WTC11 (cell line): ENCODE data around the gene PLA2G5. TPM values are rescaled to one million over a fixed set of nuclear protein-coding genes. Genes with fewer than 3 reads are reported as not detected.

Source experiments
- ATAC-seq: fragments of 200-7000 bp; cut with Tn5 transposase; 2 replicates; pipeline ENCODE4 v1.10.0; 2021; ENCODE audit warnings: mild to moderate bottlenecking, moderate library complexity
- CTCF ChIA-PET: fragments of 300-600 bp; sonication (Branson Sonifier 250); formaldehyde crosslinking; loops from one replicate; lab custom pipeline; 2021; ENCODE audit warnings: antibody characterized with exemption; lab: Charles Lee
- POLR2A ChIA-PET: fragments of 350-600 bp; sonication (Branson Sonifier 250); formaldehyde crosslinking; loops from one replicate; lab custom pipeline; 2021; ENCODE audit warnings: antibody characterized with exemption; lab: Charles Lee
- DNase-seq: peaks from one replicate; pipeline ENCODE4 v3.0.0; 2021; ENCODE audit warnings: low spot score
- H3K27ac Mint-ChIP-seq: 2 replicates; pipeline ENCODE4 v1.8.0; 2021; ENCODE audit warnings: mixed read lengths
- H3K27me3 Mint-ChIP-seq: 2 replicates; pipeline ENCODE4 v1.8.0; 2021; ENCODE audit warnings: low read depth, mild to moderate bottlenecking, moderate library complexity, mixed read lengths
- H3K36me3 Mint-ChIP-seq: 2 replicates; pipeline ENCODE4 v1.8.0; 2021; ENCODE audit warnings: mixed read lengths
- H3K4me1 Mint-ChIP-seq: 2 replicates; pipeline ENCODE4 v1.8.0; 2022; ENCODE audit warnings: mixed read lengths
- H3K4me3 Mint-ChIP-seq: 2 replicates; pipeline ENCODE4 v1.8.0; 2021; ENCODE audit warnings: mild to moderate bottlenecking, moderate library complexity, mixed read lengths
- H3K9me3 Mint-ChIP-seq: 2 replicates; pipeline ENCODE4 v1.8.0; 2021; ENCODE audit warnings: mixed read lengths
- CREB1 ChIP-seq: sonication (generic); formaldehyde crosslinking; IDR thresholded peaks from 2 replicates; pipeline ENCODE4 v1.8.0; 2023; ENCODE audit warnings: mild to moderate bottlenecking, missing genetic modification reagents
- FOXP1 ChIP-seq: sonication (generic); formaldehyde crosslinking; IDR thresholded peaks from 2 replicates; pipeline ENCODE4 v1.8.0; 2022; ENCODE audit warnings: missing genetic modification reagents, mild to moderate bottlenecking, moderate library complexity, borderline replicate concordance
- GABPB1 ChIP-seq: sonication (generic); formaldehyde crosslinking; IDR thresholded peaks from 2 replicates; pipeline ENCODE4 v1.8.1; 2023; ENCODE audit warnings: mild to moderate bottlenecking, missing genetic modification reagents
- GTF2I ChIP-seq: fragments of 250-450 bp; sonication (Bioruptor Pico); conservative IDR thresholded peaks from 2 replicates; pipeline ENCODE4 v1.4.0; 2021; ENCODE audit warnings: mild to moderate bottlenecking
- HMGA2 ChIP-seq: fragments of 250-450 bp; sonication (Bioruptor Pico); IDR thresholded peaks from 2 replicates; pipeline ENCODE4 v1.4.0; 2021; ENCODE audit warnings: mild to moderate bottlenecking, moderate library complexity
- JUN ChIP-seq: sonication (generic); formaldehyde crosslinking; IDR thresholded peaks from 2 replicates; pipeline ENCODE4 v1.8.0; 2023; ENCODE audit warnings: mild to moderate bottlenecking, missing genetic modification reagents
- RORB ChIP-seq: fragments of 250-450 bp; sonication (Bioruptor Pico); IDR thresholded peaks from 2 replicates; pipeline ENCODE4 v1.9.0; 2021; ENCODE audit warnings: mild to moderate bottlenecking
- TEAD1 ChIP-seq: sonication (generic); formaldehyde crosslinking; IDR thresholded peaks from 2 replicates; pipeline ENCODE4 v1.8.0; 2022; ENCODE audit warnings: mild to moderate bottlenecking, missing genetic modification reagents
- TEAD4 ChIP-seq: sonication (generic); formaldehyde crosslinking; IDR thresholded peaks from 2 replicates; pipeline ENCODE4 v1.8.0; 2022; ENCODE audit warnings: mild to moderate bottlenecking, missing genetic modification reagents
- ZNF232 ChIP-seq: sonication (generic); formaldehyde crosslinking; IDR thresholded peaks from 2 replicates; pipeline ENCODE4 v1.8.0; 2022; ENCODE audit warnings: mild to moderate bottlenecking, missing genetic modification reagents
- total RNA-seq: library from RNA; stranded (reverse); gene quantifications from 3 replicates; pipeline ENCODE4 v1.2.3, GENCODE V29; 2021
- TF ChIP-seq, protein P1 (sequence below): sonication (generic); formaldehyde crosslinking; IDR thresholded peaks from 2 replicates; pipeline ENCODE4 v1.8.1; 2023; ENCODE audit warnings: mild to moderate bottlenecking, moderate library complexity, missing genetic modification reagents
- TF ChIP-seq, protein P2 (sequence below): fragments of 250-450 bp; sonication (Bioruptor Pico); IDR thresholded peaks from 2 replicates; pipeline ENCODE4 v1.9.0; 2021; ENCODE audit warnings: mild to moderate bottlenecking
- TF ChIP-seq, protein P3 (sequence below): sonication (generic); formaldehyde crosslinking; IDR thresholded peaks from 2 replicates; pipeline ENCODE4 v1.8.1; 2023; ENCODE audit warnings: mild to moderate bottlenecking, missing genetic modification reagents, moderate library complexity
- TF ChIP-seq, protein P4 (sequence below): fragments of 250-450 bp; sonication (Bioruptor Pico); conservative IDR thresholded peaks from 2 replicates; pipeline ENCODE4 v1.9.0; 2021; ENCODE audit warnings: mild to moderate bottlenecking
- TF ChIP-seq, protein P5 (sequence below): sonication (generic); formaldehyde crosslinking; IDR thresholded peaks from 2 replicates; pipeline ENCODE4 v1.8.1; 2023; ENCODE audit warnings: mild to moderate bottlenecking, missing genetic modification reagents
- TF ChIP-seq, protein P6 (sequence below): sonication (generic); formaldehyde crosslinking; IDR thresholded peaks from 2 replicates; pipeline ENCODE4 v1.8.0; 2022; ENCODE audit warnings: mild to moderate bottlenecking, missing genetic modification reagents
- TF ChIP-seq, protein P7 (sequence below): sonication (generic); formaldehyde crosslinking; IDR thresholded peaks from 2 replicates; pipeline ENCODE4 v1.8.1; 2022; ENCODE audit warnings: low read depth, mild to moderate bottlenecking, moderate library complexity, missing genetic modification reagents, borderline replicate concordance
- TF ChIP-seq, protein P8 (sequence below): sonication (generic); formaldehyde crosslinking; IDR thresholded peaks from 2 replicates; pipeline ENCODE4 v1.8.1; 2023; ENCODE audit warnings: mild to moderate bottlenecking, missing genetic modification reagents

Gene PLA2G5
- total RNA-seq, 1 experiment from 2014 or later: not detected

DNA sequence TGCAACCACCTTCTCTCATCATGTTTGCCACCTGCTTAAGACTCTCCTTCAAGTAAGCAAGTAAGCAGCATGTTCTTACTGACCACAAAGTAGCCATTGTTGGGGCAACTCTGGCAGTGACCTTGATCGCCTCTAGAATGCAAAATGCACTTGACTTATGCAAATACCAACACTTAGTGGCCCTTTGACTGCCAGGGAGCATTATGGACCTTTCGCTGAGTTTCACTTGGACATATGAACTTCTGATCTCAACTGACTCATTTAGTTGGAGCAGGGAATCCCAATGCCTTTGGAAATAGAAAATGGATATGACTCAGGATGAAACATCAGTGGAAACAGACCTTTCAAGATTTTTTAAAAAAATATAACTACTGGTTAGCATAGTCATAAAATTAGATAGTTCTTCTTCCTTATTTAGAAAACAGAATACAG is 6.1 kb upstream of the PLA2G5 start (continued):
- TF ChIP-seq, protein P1, sequence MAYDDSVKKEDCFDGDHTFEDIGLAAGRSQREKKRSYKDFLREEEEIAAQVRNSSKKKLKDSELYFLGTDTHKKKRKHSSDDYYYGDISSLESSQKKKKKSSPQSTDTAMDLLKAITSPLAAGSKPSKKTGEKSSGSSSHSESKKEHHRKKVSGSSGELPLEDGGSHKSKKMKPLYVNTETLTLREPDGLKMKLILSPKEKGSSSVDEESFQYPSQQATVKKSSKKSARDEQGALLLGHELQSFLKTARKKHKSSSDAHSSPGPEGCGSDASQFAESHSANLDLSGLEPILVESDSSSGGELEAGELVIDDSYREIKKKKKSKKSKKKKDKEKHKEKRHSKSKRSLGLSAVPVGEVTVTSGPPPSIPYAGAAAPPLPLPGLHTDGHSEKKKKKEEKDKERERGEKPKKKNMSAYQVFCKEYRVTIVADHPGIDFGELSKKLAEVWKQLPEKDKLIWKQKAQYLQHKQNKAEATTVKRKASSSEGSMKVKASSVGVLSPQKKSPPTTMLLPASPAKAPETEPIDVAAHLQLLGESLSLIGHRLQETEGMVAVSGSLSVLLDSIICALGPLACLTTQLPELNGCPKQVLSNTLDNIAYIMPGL (CRISPR knock-in tag): no peak
- TF ChIP-seq GABPB1 (CRISPR knock-in tag) (no peak), CREB1 (CRISPR knock-in tag) (no peak), JUN (CRISPR knock-in tag) (no peak), TEAD4 (no peak), GTF2I (no peak)
- TF ChIP-seq, protein P2, sequence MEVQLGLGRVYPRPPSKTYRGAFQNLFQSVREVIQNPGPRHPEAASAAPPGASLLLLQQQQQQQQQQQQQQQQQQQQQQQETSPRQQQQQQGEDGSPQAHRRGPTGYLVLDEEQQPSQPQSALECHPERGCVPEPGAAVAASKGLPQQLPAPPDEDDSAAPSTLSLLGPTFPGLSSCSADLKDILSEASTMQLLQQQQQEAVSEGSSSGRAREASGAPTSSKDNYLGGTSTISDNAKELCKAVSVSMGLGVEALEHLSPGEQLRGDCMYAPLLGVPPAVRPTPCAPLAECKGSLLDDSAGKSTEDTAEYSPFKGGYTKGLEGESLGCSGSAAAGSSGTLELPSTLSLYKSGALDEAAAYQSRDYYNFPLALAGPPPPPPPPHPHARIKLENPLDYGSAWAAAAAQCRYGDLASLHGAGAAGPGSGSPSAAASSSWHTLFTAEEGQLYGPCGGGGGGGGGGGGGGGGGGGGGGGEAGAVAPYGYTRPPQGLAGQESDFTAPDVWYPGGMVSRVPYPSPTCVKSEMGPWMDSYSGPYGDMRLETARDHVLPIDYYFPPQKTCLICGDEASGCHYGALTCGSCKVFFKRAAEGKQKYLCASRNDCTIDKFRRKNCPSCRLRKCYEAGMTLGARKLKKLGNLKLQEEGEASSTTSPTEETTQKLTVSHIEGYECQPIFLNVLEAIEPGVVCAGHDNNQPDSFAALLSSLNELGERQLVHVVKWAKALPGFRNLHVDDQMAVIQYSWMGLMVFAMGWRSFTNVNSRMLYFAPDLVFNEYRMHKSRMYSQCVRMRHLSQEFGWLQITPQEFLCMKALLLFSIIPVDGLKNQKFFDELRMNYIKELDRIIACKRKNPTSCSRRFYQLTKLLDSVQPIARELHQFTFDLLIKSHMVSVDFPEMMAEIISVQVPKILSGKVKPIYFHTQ (CRISPR knock-in tag): no peak

DNA sequence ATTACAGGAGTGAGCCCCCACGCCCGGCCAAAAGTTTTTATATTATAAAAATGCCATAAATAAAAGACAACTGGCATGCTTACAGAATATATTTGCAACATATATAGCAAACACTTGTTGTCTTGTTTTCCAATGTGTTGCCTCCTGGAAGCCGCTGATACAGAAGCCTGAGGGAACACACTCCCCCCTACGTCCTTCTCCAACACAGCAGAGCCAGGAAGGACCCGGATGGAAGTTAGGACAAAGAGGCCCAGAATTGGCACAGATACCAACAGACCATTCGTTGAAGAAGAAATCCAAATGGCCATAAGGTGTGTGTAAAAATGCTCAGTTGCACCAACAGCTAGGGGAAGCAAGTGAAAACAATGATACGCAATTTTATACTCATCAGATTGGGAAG is 1.3 kb upstream of the PLA2G5 start:
- CTCF ChIA-PET: no interaction called here
- TF ChIP-seq, protein P3, sequence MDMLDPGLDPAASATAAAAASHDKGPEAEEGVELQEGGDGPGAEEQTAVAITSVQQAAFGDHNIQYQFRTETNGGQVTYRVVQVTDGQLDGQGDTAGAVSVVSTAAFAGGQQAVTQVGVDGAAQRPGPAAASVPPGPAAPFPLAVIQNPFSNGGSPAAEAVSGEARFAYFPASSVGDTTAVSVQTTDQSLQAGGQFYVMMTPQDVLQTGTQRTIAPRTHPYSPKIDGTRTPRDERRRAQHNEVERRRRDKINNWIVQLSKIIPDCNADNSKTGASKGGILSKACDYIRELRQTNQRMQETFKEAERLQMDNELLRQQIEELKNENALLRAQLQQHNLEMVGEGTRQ (CRISPR knock-in tag): no peak
- TF ChIP-seq, protein P4, sequence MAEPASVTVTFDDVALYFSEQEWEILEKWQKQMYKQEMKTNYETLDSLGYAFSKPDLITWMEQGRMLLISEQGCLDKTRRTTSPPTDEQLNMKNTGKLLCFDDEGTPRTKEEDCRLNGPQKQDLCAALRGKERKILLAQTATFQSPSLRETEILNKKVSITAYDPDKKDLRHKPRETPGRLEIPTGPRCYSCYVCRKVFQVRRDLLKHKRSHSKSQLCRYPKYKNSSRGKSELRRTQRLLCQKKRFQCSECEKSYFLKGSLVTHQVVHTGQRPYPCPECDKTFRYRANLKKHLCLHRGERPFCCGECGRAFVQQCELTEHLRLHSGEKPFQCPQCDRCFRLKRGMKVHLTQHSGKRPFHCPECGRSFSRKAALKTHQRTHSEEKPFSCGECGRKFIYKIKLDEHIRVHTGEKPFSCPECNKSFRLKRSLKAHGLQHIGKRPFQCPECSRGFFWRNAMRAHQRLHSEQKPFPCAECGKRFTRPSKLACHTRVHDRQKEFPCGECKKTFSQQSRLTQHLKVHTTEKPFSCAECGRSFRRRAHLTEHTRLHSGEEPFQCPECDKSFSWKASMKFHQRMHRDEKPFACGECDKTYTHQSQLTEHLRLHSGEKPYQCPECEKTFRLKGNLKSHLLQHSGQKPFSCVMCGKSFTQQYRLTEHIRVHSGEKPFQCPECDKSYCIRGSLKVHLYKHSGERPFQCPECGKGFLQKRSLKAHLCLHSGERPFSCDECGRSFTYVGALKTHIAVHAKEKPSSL (CRISPR knock-in tag): no peak
- TF ChIP-seq, protein P5, sequence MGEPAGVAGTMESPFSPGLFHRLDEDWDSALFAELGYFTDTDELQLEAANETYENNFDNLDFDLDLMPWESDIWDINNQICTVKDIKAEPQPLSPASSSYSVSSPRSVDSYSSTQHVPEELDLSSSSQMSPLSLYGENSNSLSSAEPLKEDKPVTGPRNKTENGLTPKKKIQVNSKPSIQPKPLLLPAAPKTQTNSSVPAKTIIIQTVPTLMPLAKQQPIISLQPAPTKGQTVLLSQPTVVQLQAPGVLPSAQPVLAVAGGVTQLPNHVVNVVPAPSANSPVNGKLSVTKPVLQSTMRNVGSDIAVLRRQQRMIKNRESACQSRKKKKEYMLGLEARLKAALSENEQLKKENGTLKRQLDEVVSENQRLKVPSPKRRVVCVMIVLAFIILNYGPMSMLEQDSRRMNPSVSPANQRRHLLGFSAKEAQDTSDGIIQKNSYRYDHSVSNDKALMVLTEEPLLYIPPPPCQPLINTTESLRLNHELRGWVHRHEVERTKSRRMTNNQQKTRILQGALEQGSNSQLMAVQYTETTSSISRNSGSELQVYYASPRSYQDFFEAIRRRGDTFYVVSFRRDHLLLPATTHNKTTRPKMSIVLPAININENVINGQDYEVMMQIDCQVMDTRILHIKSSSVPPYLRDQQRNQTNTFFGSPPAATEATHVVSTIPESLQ (CRISPR knock-in tag): no peak
- TF ChIP-seq RORB (no peak), FOXP1 (no peak), HMGA2 (CRISPR knock-in tag) (no peak)
- POLR2A ChIA-PET: no interaction called here
- Mint-ChIP-seq H3K27me3 (no peaks in the 10 kb centered on the region), H3K27ac (no peak overlapping the region), H3K4me1 (peaks cover 1% of the 10 kb centered on the region), H3K9me3 (peaks cover 8% of the 10 kb centered on the region), H3K4me3 (no peak overlapping the region), H3K36me3 (no peaks in the 10 kb centered on the region)
- ATAC-seq (no peak), DNase-seq (no peak)

DNA sequence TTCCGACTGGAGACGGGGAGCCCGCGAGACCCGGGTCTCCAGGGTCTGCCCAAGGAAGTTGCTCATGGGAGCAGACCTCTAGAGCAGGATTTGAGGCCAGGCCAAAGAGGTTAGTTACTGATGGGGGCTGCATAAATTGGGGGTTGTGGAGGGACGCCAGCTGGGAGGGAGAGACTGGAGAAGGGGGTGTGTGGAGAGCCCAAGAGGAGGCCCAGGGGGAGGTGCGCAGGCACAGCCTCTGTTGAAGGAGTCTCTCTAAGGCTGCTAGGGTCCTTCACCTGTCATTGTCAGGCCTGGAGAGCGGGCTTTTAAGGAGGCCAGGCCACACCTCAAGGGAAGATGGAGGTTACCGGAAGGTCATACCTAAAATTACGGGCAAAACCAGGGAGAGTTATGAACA is 363 bp downstream of the PLA2G5 start:
- no peak for ATAC-seq
- no peak overlapping the region for H3K27ac Mint-ChIP-seq
- no peaks in the 10 kb centered on the region for H3K27me3 Mint-ChIP-seq
- TF ChIP-seq, protein P6, sequence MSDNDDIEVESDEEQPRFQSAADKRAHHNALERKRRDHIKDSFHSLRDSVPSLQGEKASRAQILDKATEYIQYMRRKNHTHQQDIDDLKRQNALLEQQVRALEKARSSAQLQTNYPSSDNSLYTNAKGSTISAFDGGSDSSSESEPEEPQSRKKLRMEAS (CRISPR knock-in tag): no peak
- TF ChIP-seq ZNF232 (CRISPR knock-in tag) (no peak), TEAD1 (CRISPR knock-in tag) (no peak), CREB1 (CRISPR knock-in tag) (no peak), GTF2I (no peak)
- TF ChIP-seq, protein P7, sequence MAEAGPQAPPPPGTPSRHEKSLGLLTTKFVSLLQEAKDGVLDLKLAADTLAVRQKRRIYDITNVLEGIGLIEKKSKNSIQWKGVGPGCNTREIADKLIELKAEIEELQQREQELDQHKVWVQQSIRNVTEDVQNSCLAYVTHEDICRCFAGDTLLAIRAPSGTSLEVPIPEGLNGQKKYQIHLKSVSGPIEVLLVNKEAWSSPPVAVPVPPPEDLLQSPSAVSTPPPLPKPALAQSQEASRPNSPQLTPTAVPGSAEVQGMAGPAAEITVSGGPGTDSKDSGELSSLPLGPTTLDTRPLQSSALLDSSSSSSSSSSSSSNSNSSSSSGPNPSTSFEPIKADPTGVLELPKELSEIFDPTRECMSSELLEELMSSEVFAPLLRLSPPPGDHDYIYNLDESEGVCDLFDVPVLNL (CRISPR knock-in tag): no peak
- TF ChIP-seq, protein P5 (CRISPR knock-in tag): no peak
- TF ChIP-seq, protein P8, sequence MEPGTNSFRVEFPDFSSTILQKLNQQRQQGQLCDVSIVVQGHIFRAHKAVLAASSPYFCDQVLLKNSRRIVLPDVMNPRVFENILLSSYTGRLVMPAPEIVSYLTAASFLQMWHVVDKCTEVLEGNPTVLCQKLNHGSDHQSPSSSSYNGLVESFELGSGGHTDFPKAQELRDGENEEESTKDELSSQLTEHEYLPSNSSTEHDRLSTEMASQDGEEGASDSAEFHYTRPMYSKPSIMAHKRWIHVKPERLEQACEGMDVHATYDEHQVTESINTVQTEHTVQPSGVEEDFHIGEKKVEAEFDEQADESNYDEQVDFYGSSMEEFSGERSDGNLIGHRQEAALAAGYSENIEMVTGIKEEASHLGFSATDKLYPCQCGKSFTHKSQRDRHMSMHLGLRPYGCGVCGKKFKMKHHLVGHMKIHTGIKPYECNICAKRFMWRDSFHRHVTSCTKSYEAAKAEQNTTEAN (CRISPR knock-in tag): no peak

More for the DNA sequence above, 363 bp downstream of the PLA2G5 start:
- peaks cover 8% of the 10 kb centered on the region for H3K9me3 Mint-ChIP-seq
- peaks cover 12% of the 10 kb centered on the region for H3K4me1 Mint-ChIP-seq
- no peak for DNase-seq
- H3K4me3 Mint-ChIP-seq: no peak overlapping the region
- ChIA-PET POLR2A (no interaction called here), CTCF (interaction anchor here (1.3 kb wide), 1 partner anchor 96 kb away, joined by 5 read pairs; no protein-coding TSS in a partner anchor)
- H3K36me3 Mint-ChIP-seq: no peaks in the 10 kb centered on the region
